Esophagus squamous epithelium (tissue), 5 donors: Measurements from ENCODE around the gene CFAP90. TPM values are rescaled to one million over a fixed set of nuclear protein-coding genes. Genes with fewer than 3 reads are reported as not detected.

ENCODE experiments used
- DNase-seq: peaks from one replicate; lab custom pipeline; 2025; lab: John Stamatoyannopoulos, UW
- H3K27ac ChIP-seq, 4 donors: fragments of 200-600 bp; sonication (generic); one replicate each; pipeline ENCODE4 v1.5.1; 2016 to 2019; ENCODE audit warnings: mild to moderate bottlenecking in 1 of 4
- H3K27me3 ChIP-seq, 4 donors: fragments of 200-600 bp; sonication (generic); 1 replicate in 3 of 4; 2 replicates in 1 of 4; pipeline versions ENCODE4 v1.5.1 to v1.6.0; 2017 to 2021; ENCODE audit warnings: antibody characterized with exemption in 1 of 4
- H3K36me3 ChIP-seq, 3 donors: fragments of 200-600 bp; sonication (generic); one replicate each; pipeline ENCODE4 v1.5.1; 2016 to 2019
- H3K4me1 ChIP-seq, 3 donors: fragments of 200-600 bp; sonication (generic); one replicate each; pipeline ENCODE4 v1.5.1; 2017 to 2019
- H3K4me3 ChIP-seq, 4 donors: fragments of 200-600 bp; sonication (generic); 1 replicate in 3 of 4; 2 replicates in 1 of 4; pipeline ENCODE4 v1.5.1; 2016 to 2019; ENCODE audit warnings: mild to moderate bottlenecking in 2 of 4, moderate library complexity in 1 of 4
- H3K9me3 ChIP-seq, 3 donors: fragments of 200-600 bp; sonication (generic); one replicate each; pipeline ENCODE4 v1.5.1; 2016 to 2019
- POLR2A ChIP-seq, 4 donors: fragments of 450-650 bp; IDR thresholded peaks; one replicate each; pipeline ENCODE4 v1.6.1; 2017; ENCODE audit warnings: antibody characterized with exemption in 4 of 4, mild to moderate bottlenecking in 4 of 4, moderate library complexity in 3 of 4
- WGBS, 2 donors: methylation state at CpG; one replicate each; pipeline ENCODE4 v1.1.5; 2018; 5-methylcytosine and 5-hydroxymethylcytosine counted together
- intact Hi-C: fragments of 100-400 bp; cut with DNase I; formaldehyde crosslinking; loops from one replicate; pipeline ENCODE4 v1.15.0; 2022
- total RNA-seq, 4 donors: library from RNA; depleted of rRNA; stranded (reverse); fragments of >200 nt; gene quantifications; one replicate each; pipeline ENCODE4 v1.1.0, GENCODE V29; 2016
- TF ChIP-seq, protein P1 (sequence below), 6 experiments: fragments of 450-650 bp in 4 of 6; fragments of 200-600 bp in 2 of 6; sonication (generic) in 2 of 6; IDR thresholded peaks; one replicate each; pipeline ENCODE4 v1.5.1; 2016 to 2019; ENCODE audit warnings: antibody characterized with exemption in 6 of 6, mild to moderate bottlenecking in 4 of 6, moderate library complexity in 4 of 6
- donor health status: DM: yes; HTN: yes; CAD: no.

The CFAP90 gene
- total RNA-seq, 4 donors from 2014 or later, result not detected

DNA sequence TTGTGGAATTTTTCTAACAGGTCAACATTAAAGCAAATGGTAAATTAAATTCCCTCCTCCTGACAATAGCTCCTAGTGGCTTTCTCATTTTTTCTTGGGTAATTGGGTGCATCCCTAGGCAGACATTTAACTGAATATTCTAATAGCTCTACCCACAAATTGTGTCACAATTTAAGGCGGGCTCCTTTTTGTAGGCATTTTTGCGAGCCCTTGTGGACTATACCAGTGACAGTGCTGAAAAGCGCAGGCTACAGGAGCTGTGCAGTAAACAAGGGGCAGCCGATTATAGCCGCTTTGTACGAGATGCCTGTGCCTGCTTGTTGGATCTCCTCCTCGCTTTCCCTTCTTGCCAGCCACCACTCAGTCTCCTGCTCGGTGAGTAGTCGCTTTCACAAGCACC is 38.0 kb upstream of the CFAP90 start:
- Histone ChIP-seq H3K27ac (no peak overlapping the region), H3K9me3 (no peaks in the 10 kb centered on the region), H3K4me1 (peaks cover 0 to 4% (median 0%) of the 10 kb centered on the region in 3 donors), H3K36me3 (peaks cover 0 to 89% (median 15%) of the 10 kb centered on the region in 3 donors), H3K27me3 (no peaks in the 10 kb centered on the region), H3K4me3 (no peak overlapping the region)
- no peak for DNase-seq
- intact Hi-C loops, result no loop called here
- TF ChIP-seq, protein P1, sequence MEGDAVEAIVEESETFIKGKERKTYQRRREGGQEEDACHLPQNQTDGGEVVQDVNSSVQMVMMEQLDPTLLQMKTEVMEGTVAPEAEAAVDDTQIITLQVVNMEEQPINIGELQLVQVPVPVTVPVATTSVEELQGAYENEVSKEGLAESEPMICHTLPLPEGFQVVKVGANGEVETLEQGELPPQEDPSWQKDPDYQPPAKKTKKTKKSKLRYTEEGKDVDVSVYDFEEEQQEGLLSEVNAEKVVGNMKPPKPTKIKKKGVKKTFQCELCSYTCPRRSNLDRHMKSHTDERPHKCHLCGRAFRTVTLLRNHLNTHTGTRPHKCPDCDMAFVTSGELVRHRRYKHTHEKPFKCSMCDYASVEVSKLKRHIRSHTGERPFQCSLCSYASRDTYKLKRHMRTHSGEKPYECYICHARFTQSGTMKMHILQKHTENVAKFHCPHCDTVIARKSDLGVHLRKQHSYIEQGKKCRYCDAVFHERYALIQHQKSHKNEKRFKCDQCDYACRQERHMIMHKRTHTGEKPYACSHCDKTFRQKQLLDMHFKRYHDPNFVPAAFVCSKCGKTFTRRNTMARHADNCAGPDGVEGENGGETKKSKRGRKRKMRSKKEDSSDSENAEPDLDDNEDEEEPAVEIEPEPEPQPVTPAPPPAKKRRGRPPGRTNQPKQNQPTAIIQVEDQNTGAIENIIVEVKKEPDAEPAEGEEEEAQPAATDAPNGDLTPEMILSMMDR (IDR thresholded peaks at IDR 0.05), result no peak
- no peak for TF ChIP-seq POLR2A (IDR thresholded peaks at IDR 0.05)
- 89% methylated on average over 9 of the region's 9 CpGs for WGBS, 2 donors

- no peak for TF ChIP-seq POLR2A (IDR thresholded peaks at IDR 0.05)
- TF ChIP-seq, protein P1 (IDR thresholded peaks at IDR 0.05), result peak; percentile 20 to 57 (median 42)
- H3K4me1 ChIP-seq, result peaks cover 0 to 4% (median 0%) of the 10 kb centered on the region in 3 donors
- H3K36me3 ChIP-seq, result peaks cover 0 to 89% (median 9%) of the 10 kb centered on the region in 3 donors
- H3K4me3 ChIP-seq, result no peak overlapping the region
- no peak for DNase-seq
- intact Hi-C loops, result no loop called here
- no peaks in the 10 kb centered on the region for H3K27me3 ChIP-seq
- no peaks in the 10 kb centered on the region for H3K9me3 ChIP-seq
- WGBS, 2 donors, result 51 to 55% methylated on average over 7 of the region's 7 CpGs
- no peak overlapping the region for H3K27ac ChIP-seq
These were observed 36.0 kb upstream of the CFAP90 start for GRCh38 chr5:7886849-7887475.

- TF ChIP-seq POLR2A (IDR thresholded peaks at IDR 0.05), result no peak
- TF ChIP-seq, protein P1 (IDR thresholded peaks at IDR 0.05), result no peak
- Histone ChIP-seq H3K27me3 (no peaks in the 10 kb centered on the region), H3K27ac (no peak overlapping the region), H3K36me3 (peaks cover 6 to 89% (median 7%) of the 10 kb centered on the region in 3 donors), H3K4me1 (peaks cover 0 to 4% (median 0%) of the 10 kb centered on the region in 3 donors), H3K4me3 (no peak overlapping the region), H3K9me3 (no peaks in the 10 kb centered on the region)
- intact Hi-C loops, result no loop called here
- no peak for DNase-seq
- WGBS, 2 donors, result 79 to 81% methylated on average over 5 of the region's 5 CpGs
These were observed 33.7 kb upstream of the CFAP90 start for GRCh38 chr5:7884491-7885267.

DNA sequence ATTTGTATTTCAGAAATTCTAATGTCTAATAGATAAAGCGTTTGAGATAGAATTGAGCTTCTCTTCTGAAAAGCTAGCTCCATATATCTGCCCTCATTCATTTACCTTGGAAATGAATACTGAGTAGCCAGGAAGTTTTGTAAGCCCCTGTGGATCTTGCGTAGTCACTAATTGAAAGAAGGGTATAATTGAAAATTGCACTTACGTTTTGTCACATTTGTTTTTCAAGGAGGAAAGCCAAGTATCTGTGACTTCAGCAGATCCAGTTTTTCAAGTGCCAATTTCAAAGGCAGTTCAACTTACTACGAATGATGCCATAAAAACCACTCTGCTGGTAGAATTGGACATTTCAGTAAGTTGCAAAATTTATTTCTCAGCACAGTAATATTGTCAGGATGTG is 32.0 kb upstream of the CFAP90 start:
- Histone ChIP-seq H3K9me3 (no peaks in the 10 kb centered on the region), H3K4me3 (no peak overlapping the region), H3K36me3 (peaks cover 5 to 91% (median 6%) of the 10 kb centered on the region in 3 donors), H3K27me3 (no peaks in the 10 kb centered on the region), H3K4me1 (peaks cover 0 to 8% (median 0%) of the 10 kb centered on the region in 3 donors), H3K27ac (no peak overlapping the region)
- no peak for TF ChIP-seq POLR2A (IDR thresholded peaks at IDR 0.05)
- TF ChIP-seq, protein P1 (IDR thresholded peaks at IDR 0.05), result no peak
- no peak for DNase-seq
- WGBS, 2 donors, result 81 to 89% methylated on average over 4 of the region's 4 CpGs
- intact Hi-C loops, result no loop called here

DNA sequence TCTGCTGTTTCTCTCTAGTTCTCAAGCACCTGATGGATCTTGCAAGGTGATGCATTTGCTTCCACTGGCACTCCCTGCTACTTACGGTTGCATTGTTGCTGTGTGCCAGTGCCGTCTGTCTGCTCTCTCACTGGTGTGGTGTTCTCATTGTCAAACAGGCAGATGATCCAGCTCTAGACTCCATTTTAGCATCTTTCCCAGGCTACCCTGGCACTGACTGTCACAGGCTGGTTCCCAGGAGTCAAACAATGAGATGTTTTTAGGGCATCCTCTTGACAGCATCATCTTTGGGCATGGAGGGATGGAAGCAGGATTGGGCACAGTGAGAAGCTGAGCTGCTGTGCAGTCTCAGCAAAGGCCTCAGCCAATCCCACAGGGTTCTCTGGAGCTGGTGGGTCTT is 30.9 kb upstream of the CFAP90 start:
- TF ChIP-seq POLR2A (IDR thresholded peaks at IDR 0.05), result no peak
- TF ChIP-seq, protein P1 (IDR thresholded peaks at IDR 0.05), result no peak
- no peak overlapping the region for H3K27ac ChIP-seq
- H3K4me1 ChIP-seq, result peaks cover 0 to 5% (median 0%) of the 10 kb centered on the region in 3 donors
- no peaks in the 10 kb centered on the region for H3K9me3 ChIP-seq
- intact Hi-C loops, result no loop called here
- WGBS, 2 donors, result 80 to 95% methylated on average over 2 of the region's 2 CpGs
- no peak overlapping the region for H3K4me3 ChIP-seq
- H3K36me3 ChIP-seq, result peaks cover 5 to 100% (median 6%) of the 10 kb centered on the region in 3 donors
- no peaks in the 10 kb centered on the region for H3K27me3 ChIP-seq
- no peak for DNase-seq
